ENCODE measurements around the gene SGSM2. TPM values are rescaled to one million over a fixed set of nuclear protein-coding genes. Genes with fewer than 3 reads are reported as not detected.
A peak's percentile ranks its signal among the peaks of the same experiment; 100 is the strongest.

The SGSM2 gene
- total and polyA plus RNA-seq, 2 of the 13 experiments (the other 11 are each of a cell fraction or from before 2014, with no cell fraction given): 30.4 to 51.3 TPM

DNA sequence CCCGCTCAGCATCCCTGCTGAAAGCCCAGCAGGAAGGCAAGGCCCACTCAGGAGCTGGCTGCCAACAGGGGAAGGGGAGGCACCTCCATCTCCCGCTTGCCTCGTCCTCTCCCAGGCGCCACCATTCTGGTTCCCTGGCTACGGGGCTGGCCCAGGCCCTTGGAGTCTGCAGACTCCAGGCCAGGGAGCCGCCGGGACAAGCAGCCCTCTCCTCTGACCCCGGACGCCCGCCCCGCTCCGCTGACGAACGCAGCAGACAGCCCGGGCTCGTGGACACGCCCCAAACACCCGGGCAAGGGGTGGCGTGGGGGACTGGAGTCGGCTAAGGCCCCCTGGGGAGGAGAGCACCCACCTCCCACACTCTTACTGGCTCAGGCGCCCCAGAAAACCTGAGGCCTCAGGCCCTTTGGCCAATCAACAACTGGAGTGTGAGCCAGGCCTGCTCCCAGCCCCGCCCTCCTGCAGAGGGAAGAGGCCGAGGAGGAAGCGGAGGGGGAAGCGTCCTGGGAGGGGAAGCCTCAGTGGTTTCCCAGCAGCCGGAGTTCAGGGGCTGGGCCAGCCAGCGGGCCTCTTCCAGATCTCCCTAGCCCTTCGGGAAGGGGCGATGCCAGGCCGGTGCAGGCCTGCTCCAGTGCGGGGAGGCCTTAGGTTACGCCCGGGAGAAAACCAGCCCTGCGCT is 59.4 kb downstream of the SGSM2 start (continued):
- TF ChIP-seq PLSCR1 (CRISPR knock-in tag; IDR thresholded peaks at IDR 0.05; ENCODE audit: borderline replicate concordance): no peak
- no peak for TF ChIP-seq ZFP1 (CRISPR knock-in tag; IDR thresholded peaks at IDR 0.05)
- no peak for TF ChIP-seq HOXA9 (CRISPR knock-in tag; IDR thresholded peaks at IDR 0.05; ENCODE audit: borderline replicate concordance)
- TF ChIP-seq ZNF775 (CRISPR knock-in tag; IDR thresholded peaks at IDR 0.05; ENCODE audit: borderline replicate concordance): no peak
- no peak; the same call in 1 of the 2 replicates for TF ChIP-seq ZNF280B (CRISPR knock-in tag; IDR thresholded peaks at IDR 0.05; ENCODE audit: borderline replicate concordance)
- no peak for TF ChIP-seq RBM39 (IDR thresholded peaks at IDR 0.05; ENCODE audit: low read depth, low read length, poor library complexity, severe bottlenecking)
- TF ChIP-seq HDAC6 (IDR thresholded peaks at IDR 0.05; ENCODE audit: low read depth, low read length): no peak
- no peak for TF ChIP-seq ZNF616 (CRISPR knock-in tag; IDR thresholded peaks at IDR 0.05; ENCODE audit: low read depth)
- no peak for TF ChIP-seq ATM (IDR thresholded peaks at IDR 0.05; ENCODE audit: borderline replicate concordance)
- no peak for TF ChIP-seq STAT5B (CRISPR knock-in tag; IDR thresholded peaks at IDR 0.05)
- TF ChIP-seq HDAC2 (CRISPR knock-in tag; IDR thresholded peaks at IDR 0.05): peak; percentile 10; the same call in 1 of the 2 replicates
- TF ChIP-seq HNRNPH1 (optimal IDR thresholded peaks at IDR 0.05; ENCODE audit: low read depth, low read length): no peak
- no peak for TF ChIP-seq ZBTB40 (IDR thresholded peaks at IDR 0.05)
- no peak for TF ChIP-seq ZBTB40 (CRISPR knock-in tag; IDR thresholded peaks at IDR 0.05)
- TF ChIP-seq U2AF1 (optimal IDR thresholded peaks at IDR 0.05; ENCODE audit: low read depth, low read length): no peak
- TF ChIP-seq SPEN (CRISPR knock-in tag; IDR thresholded peaks at IDR 0.05; ENCODE audit: low read depth): peak; percentile 37; the same call in 1 of the 2 replicates
- TF ChIP-seq GABPB1 (CRISPR knock-in tag; IDR thresholded peaks at IDR 0.05): peak; percentile 59; the same call in 1 of the 2 replicates
- no peak for TF ChIP-seq ZNF768 (CRISPR knock-in tag; IDR thresholded peaks at IDR 0.05)

Data from HepG2 (cell line).